GM18519 (cell line): ENCODE data around the gene CEACAM16.
"Not testable (repeated sequence)": the region's sequence is repeated elsewhere in the genome, so short reads cannot be mapped to it uniquely, and the experiment has no call there.

ENCODE experiments used
- ATAC-seq: cut with Tn5 transposase; IDR thresholded peaks from one replicate; pipeline ENCODE4 v1.9.1; 2021; ENCODE audit warnings: mild to moderate bottlenecking, moderate library complexity; ENCODE audit not compliant: unreplicated experiment, low FRiP score

Gene CEACAM16

DNA sequence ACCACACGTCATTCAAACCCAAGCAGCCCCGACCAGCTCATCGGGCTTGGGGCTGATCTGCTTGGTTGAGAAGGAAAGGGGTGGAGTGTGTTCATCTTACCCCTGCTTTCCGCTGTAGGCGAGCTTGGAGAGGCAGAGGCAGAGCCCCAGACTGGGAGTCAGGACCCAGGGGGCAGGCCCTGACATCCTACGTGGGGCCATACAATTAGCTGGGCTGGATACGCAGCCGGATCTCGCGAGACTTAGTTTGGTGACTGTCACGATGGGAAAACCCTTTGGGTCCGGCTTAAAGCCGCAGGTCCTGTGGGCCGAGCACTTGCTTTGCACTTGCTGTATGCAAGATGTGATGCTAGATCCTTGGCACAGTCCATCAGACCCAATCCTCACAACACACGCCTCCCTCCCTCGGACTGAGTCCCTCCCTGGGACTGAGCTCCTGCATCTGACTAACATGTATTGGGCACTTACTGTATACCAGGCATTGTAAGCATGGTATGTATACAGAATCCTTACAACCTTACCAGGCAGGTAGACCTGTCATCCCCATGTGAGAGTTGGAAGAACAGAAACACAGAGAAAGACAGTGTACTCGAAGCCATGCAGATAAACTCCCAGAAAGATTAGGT, 3.7 kb downstream of the CEACAM16 start:
- ATAC-seq = no peak

DNA sequence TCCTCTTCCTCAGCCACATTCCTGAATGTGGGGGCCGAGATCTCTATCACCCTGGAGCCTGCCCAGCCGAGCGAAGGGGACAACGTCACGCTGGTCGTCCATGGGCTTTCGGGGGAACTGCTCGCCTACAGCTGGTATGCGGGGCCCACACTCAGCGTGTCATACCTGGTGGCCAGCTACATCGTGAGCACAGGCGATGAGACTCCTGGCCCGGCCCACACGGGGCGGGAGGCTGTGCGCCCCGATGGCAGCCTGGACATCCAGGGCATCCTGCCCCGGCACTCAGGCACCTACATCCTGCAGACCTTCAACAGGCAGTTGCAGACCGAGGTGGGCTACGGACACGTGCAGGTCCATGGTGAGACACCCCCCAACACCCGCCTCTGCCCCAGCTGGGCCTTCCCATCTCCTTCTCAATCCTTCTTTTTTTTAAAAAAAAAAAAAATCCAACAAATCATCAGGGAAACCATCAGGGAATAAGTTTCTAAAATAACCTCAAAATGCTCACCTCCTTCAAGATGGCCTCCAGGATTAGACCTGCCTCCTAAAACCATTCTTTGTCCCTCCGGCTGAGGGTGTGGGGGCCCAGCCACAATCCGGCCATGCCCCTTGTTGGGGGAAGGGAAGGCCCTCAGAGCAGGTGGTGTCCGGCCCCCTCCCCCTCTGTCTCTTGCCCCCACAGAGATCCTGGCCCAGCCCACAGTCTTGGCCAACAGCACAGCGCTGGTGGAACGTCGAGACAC, 4.6 kb downstream of the CEACAM16 start:
- no peak for ATAC-seq

GRCh38 chr19:44704982-44705381, 6.0 kb downstream of the CEACAM16 start:
- no peak for ATAC-seq

GRCh38 chr19:44705502-44706010, 6.6 kb downstream of the CEACAM16 start:
- no peak for ATAC-seq

- no peak for ATAC-seq
Measured at GRCh38 chr19:44706506-44707236, 7.7 kb downstream of the CEACAM16 start.

DNA sequence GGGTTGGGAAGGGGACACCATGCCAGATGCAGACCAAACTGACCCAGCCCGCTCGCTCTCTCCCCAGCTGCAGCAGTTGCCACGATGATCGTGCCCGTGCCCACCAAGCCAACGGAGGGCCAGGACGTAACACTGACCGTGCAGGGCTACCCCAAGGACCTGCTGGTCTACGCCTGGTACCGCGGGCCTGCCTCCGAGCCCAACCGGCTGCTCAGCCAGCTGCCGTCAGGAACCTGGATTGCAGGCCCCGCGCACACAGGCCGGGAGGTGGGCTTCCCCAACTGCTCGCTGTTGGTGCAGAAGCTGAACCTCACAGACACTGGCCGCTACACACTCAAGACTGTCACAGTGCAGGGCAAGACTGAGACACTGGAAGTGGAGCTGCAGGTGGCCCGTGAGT, 8.8 kb downstream of the CEACAM16 start:
- no peak for ATAC-seq

DNA sequence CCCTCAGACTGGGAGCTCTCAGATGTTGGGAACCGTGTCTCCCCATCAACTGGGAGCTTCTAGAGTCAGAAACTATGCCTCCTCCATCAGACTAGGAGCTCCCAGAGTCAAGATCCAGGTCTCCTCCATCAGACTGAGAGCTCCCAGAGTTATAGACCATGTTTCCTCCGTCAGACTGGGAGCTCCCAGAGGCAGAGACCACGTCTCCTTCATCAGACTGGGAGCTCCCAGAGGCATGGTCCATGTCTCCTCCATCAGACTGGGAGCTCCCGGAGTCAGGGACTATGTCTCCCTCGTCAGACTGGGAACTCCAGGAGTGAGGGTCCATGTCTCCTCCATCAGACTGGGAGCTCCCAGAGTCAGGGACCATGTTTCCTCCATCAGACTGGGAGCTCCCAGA, 10.0 kb downstream of the CEACAM16 start:
- no peak for ATAC-seq

DNA sequence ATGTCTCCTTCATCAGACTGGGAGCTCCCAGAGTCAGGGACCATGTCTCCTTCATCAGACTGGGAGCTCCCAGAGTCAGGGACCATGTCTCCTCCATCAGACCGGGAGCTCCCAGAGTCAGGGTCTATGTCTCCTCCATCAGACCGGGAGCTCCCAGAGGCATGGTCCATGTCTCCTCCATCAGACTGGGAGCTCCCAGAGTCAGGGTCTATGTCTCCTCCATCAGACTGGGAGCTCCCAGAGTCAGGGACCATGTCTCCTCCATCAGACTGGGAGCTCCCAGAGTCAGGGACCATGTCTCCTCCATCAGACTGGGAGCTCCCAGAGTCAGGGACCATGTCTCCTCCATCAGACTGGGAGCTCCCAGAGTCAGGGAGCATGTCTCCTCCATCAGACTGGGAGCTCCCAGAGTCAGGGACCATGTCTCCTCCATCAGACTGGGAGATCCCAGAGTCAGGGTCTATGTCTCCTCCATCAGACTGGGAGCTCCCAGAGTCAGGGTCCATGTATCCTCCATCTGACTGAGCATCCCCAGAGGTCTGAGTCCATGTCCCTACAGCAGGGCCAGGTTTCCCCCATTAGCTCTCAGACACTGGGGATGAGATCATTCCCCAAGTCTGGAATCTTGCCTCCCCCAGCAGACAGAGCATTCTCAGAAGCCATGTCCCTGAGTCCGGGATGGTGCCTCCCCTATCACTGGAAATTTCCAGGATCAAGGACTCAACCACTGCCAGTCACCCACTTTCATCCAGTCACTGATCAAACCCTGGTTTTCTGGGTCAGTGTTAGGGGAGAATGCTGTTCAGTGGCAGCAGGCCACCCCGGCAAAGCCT, 10.7 kb downstream of the CEACAM16 start:
- ATAC-seq = not testable (repeated sequence)

DNA sequence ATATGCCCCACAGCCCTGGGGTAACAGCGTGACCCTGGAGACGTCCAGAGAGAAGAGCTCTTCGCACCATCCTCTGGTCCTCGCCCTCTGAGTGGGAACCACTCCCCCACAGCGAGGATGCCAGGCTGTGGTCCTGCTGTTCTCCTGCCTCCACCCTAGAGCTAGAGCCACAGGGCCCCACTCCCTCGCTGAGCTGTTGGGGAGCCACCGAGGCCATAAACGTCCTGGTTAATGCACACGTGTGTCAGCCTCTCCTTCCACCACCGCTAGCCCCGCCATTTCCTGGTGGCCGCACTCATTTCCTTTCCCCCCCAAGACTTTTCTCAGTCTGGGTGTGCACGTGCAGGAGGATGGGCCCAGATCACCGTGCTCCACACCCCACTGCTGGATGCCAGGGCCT, 11.5 kb downstream of the CEACAM16 start:
- ATAC-seq = no peak

- no peak for ATAC-seq
Measured at GRCh38 chr19:44712864-44713515, 14.0 kb downstream of the CEACAM16 start.

GRCh38 chr19:44714597-44715169, 15.7 kb downstream of the CEACAM16 start:
- ATAC-seq = no peak

- no peak for ATAC-seq
Measured at GRCh38 chr19:44717603-44718002, 18.7 kb downstream of the CEACAM16 start.

DNA sequence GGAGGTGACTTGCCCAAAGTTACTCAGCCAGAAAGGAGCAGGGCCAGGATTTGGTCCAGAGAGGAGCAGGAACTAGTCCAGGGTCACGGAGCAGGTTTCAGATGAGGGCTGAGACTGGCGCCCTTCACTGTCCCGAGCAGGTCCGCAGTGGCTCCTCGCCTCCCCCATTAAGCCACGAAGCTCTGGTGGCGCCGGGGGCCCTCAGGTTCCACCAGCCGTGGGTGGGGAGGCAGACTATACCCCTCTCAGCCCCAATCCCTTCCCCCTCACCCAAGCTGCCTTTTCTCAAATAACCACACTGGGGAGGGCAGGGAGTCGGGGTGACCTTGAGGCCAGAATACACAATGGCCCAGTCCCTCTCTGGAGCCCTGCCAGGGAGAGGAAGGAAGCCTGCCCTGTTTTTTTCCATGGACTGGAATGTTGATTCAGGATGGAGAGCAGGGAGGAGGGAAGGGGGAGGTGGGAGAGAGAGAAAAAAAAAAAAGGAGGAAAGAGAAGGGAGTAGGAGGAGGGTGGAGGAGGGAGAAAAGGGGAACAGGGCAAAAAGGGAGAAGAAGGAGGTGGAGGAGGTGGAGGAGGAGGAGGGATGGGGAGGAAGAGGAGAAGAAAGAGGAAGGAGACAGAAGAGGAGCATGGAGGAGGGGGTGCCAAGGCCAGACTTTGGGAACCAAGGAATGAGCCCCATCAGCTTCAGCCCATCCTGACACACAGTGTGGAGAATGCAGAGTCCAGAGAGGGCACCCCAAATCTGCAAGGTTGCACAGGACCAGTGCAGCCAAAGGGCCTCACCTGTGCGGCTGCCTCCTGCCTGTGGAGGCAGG, 19.7 kb downstream of the CEACAM16 start:
- ATAC-seq = no peak

GRCh38 chr19:44719262-44719701, 20.3 kb downstream of the CEACAM16 start:
- no peak for ATAC-seq

GRCh38 chr19:44720396-44720795, 21.4 kb downstream of the CEACAM16 start:
- not testable (repeated sequence) for ATAC-seq

DNA sequence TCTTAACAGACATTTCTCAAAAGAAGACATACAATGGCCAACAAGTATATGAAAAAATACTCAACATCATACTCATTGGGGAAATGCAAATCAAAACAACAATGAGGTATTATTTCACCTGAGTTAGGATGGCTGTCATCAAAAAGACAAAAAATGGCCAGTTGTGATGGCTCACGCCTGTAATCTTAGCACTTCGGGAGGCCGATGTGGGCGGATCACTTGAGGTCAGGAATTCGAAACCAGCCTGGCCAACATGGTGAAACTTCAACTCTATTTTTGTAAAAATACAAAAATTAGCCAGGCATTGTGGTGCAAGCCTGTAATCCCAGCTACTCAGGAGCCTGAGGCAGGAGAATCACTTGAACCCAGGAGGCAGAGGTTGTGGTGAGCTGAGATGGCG, 22.0 kb downstream of the CEACAM16 start:
- ATAC-seq = no peak

GRCh38 chr19:44721369-44721768, 22.4 kb downstream of the CEACAM16 start:
- not testable (repeated sequence) for ATAC-seq
